NCI-H510A treated with DMSO at 0.1 percent for 48 hours (cell line): ENCODE measurements around the gene RPH3AL.

Experiments used
- DNase-seq: peaks from one replicate; lab custom pipeline; 2025; lab: John Stamatoyannopoulos, UW

The RPH3AL gene

DNA sequence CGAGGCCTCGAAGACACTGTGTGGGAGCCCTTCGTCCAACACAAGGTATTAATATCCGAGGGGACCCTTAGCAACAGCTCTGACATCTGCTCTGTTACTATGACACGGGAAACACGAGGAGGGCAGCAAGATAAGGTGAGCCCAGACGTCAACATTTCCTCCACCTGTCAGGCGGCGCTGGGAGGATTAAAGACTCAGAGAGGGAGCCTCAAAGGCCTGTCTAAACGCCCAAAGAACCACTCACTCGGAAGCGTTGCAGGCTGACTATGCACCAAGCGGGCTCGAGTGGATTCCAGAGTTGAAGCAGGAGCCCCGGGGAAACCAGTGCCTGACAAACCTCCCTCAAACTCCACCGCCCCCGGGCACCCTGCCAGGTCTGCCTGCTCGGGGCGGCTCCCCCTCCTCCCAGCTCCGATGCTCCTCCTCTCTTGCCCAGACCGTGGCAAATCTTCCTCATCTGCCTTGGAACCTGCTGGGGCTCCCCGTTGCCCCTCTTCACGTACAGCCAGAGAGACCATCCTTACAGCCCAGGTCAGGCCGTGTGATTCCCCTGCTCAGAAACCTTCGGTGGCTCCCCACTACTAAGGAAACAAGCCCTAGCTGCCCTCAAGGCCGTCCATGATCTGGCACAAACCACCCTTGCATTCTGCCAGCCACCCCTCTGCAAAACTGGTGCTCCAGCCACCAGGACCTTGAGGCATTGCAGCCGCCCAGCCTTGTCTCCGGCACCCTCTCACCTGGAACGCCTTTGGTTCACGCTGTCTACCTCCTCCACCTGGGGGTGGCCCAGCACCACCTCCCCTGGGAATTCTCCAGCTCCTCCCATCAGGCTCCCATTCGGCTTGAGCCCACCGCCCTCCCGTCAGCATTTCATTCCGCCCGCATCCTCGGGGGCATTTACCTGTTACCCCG, 16.2 kb downstream of the RPH3AL start:
- peak; percentile 58 for DNase-seq

- DNase-seq = no peak
Measured at GRCh38 chr17:335691-336090, 16.9 kb downstream of the RPH3AL start.

GRCh38 chr17:334974-335481, 17.6 kb downstream of the RPH3AL start:
- DNase-seq = no peak

- no peak for DNase-seq
Measured at GRCh38 chr17:333626-334396, 18.8 kb downstream of the RPH3AL start.

- no peak for DNase-seq
Measured at GRCh38 chr17:332558-333322, 19.9 kb downstream of the RPH3AL start.

- DNase-seq = no peak
Measured at GRCh38 chr17:332023-332422, 20.6 kb downstream of the RPH3AL start.

DNA sequence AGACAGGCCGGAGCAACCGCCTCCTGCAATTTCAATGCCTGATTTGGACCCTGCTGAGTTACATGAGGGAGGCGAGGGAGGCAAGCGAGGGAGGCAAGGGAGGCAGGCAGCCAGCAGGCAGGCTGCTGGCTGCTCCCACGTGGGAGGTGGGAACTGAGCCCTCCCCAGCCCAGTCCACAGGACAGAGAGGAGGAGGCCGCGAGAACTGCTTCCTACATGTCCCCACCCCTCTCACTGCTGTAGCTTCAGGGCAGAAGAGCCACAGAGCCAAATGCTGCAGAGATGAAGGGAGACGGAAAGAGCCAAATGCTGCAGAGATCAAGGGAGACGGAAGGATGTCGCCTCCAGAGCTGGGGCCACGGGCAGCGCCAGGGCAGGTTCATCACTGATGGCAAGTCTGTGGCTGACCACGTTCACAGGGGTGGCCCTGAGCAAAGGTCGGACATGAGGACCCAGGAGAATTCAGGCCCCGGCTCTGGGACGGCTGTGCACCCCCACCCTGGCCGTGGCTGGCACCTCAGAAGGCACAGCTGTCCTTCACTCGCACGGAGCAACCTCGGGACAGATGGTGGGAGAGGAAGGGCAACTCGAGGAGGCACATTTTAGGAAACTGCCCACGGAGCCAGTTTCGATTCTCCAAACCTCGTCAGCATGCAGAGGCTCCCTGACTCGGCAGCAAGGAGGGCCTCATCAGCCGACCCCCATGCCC, 21.5 kb downstream of the RPH3AL start:
- DNase-seq = no peak

DNA sequence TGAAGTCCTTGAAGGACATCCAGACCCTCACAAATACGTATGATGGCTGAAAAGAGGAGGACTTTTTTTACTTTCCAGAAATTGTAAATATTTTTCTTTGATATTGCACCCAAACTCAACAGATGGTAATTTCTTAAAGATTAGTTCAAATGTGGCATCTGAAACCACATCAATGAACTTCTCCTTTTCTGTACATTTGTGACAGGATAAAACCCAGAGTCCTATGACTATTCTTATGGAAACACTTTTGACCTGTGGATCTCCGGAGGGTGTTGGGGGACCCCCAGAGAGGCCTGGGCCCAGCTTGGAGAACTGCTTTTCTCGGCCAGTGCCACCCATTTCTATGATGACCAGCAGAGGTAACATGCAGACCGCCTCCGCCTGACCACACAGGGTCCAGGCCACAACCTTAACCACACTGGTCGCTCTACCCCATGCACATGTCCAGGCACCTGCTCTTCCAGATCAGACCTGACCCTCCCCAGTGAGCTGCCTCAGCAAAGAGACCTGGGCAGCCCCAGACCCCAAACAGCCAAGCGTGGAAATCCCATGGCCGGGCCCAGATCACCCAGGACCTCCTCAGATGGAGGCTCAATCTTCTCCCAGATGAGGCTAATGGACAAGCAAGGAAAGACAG, 22.7 kb downstream of the RPH3AL start:
- DNase-seq = no peak

GRCh38 chr17:327971-328370, 24.6 kb downstream of the RPH3AL start:
- DNase-seq = no peak

DNA sequence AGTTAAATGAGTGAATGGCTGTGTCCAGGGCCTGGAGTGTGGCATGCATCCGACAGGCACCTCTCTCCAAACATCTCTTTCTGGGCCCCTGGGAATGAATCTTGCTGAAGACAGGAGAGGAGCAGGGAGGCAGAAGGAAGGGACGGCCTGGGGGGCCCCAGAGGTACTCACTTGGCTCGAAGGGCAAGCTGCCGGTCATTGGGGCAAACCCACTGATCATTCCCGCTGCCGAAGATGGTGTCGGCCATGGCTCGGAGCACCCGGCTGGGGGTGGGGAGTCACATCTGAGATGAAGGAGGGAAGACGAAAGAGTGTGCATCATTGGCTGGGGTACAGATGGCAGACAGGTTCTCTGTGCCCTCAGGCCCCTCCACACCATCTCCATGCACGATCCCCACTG, 25.3 kb downstream of the RPH3AL start:
- no peak for DNase-seq

DNA sequence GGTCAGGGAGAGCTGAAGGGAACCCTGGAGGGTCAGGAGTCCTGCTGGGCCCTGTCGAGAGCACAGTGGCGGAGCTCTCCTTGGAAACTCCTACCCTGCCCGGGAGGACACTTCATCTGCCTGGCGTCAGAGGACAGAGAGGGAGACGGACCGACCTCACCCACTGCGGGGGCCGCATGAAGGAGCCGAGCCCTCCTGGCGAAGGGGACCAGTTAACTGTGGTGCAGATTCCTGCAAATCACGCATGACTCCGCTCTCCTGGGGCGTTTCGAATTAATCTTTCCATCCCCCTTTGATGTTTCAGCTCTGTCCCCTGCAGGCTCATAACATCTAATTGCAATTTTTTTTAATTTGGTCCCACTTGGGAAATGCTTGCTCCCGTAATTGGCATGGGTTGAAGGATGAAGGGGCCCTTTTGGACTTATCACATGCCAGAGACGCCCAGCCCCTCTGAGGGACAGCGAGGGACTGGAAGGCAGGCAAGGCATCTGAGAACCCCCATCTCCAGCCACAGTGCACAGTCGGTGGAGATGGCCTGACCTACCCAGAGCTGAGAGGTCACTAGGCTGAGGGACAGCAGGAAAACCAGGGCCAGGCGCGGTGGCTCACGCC, 26.5 kb downstream of the RPH3AL start:
- no peak for DNase-seq

- no peak for DNase-seq
Measured at GRCh38 chr17:325270-326009, 27.2 kb downstream of the RPH3AL start.

DNA sequence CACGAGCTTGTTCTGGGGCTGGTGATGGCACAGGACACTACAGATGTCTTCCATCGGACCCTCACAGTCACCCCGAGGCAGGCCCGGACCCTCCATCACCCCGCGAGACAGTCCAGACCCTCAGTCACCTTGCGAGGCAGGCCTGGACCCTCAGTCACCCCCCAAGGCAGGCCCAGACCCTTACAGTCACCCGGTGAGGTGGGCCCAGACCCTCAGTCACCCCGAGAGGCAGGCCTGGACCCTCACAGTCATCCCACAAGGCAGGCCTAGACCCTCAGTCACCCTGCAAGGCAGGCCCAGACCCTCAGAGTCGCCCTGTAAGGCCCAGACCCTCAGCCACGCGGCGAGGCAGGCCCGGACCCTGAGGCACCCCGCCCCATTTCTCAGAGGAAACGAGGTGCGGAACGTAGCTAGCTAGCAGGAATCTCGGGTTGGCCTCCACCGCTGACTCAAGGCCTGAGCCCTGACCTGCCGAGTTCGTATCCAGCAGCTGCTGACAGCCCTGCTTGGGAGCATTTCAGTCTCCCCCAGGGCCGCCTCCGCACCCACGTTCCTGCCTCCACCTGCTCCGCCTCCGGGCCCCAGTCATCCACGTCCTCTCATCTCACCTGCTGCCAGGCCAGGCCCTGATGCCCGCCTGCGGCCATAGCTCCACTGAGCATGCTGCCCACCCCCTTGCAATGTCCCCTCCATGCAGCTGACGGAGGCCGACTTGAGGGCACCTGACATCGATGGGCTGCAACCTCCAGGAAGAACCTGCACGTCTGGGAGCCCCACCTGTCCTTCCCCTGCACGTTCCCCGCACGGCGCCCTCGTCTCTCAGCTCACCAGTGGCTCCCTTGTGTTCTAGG, 28.7 kb downstream of the RPH3AL start:
- no peak for DNase-seq

DNA sequence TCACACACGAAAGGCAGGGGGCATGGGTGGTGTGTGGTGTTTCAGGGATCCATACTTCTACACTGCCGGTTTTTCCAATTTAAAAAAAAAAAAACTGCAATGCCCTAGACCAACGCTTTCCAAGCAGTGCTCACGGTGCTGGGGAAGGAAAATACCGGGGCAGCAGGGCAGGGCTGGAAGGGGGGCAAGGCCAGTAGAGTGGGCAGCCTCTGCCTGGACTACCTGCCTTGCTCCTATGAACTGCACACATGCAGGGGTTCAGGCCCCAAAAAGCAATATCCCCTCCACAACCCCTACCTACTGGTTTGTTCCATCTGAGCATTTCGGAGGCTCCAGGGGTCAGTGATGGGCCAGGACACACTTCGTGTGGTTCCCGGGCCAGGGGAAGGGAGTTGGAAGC, 29.4 kb downstream of the RPH3AL start:
- DNase-seq = no peak

DNA sequence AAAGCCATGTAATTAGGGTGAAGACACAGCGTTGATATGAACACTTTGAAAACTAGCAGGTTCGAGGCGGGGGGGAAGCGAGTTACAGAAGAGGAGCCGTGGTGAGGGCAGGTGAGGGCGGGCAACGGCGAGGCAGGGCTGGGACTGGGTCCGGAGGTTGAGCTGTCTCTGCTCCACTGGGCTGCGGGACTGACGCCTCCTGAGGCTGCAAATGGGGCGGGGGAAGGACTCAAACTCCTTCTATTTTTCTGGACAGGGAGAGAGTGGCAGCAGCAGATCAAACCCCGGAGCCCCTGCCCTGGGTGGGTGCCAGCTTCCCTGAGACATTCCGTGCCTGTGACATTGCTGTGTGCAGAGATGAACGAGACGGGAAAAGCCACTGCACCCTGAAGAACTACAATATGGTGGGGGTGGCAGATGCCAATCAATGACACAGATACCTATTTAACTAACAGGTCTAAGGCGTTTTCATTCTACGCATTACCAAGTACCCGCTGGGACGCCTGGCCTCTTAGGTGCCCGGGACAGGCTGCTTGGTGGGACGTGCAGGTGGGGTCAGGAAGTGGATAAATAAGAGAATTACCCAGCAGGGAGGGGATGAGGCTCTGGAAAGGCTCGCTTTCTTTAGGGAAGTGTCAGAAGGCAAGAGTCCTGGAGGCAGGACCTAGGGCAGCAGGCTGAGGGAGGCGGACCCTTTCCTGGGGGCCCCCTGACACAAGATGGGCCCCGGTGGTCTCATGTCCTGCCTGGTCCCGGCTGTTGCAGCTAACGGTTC, 30.4 kb downstream of the RPH3AL start:
- no peak for DNase-seq

GRCh38 chr17:321386-321941, 31.1 kb downstream of the RPH3AL start:
- no peak for DNase-seq

DNA sequence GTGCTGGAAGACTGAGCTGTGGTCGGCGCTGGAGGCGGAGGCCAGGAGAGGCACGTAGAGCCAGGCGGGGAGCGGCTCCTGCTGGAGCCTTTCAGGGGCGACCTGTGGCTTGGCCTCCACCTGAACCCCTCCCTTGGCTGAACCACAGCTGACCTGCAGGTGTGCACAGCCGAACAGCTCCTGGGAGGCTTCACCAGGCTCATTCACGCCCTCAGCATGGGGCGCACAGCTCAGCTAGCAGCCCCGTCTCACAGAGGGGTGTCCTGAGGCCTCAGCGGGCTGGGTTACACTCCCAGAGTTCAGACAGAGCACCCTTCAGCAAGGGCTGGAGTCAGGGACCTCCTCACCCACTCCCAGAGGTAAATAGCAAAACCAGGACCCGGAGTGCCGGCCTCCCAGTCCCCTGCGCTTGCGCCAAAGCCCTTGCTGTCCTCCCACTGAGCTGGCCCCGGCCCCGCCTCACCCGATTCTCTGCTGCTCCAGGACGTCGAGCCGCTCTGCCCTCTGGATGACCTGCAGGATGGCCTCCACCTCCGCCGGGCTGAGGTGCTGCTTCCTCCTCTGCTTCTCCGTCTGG, 31.7 kb downstream of the RPH3AL start:
- no peak for DNase-seq

- DNase-seq = no peak
Measured at GRCh38 chr17:320139-320538, 32.5 kb downstream of the RPH3AL start.
